ENCODE data around the gene NONO.
"Not testable (repeated sequence)": the region's sequence is repeated elsewhere in the genome, so short reads cannot be mapped to it uniquely, and the experiment has no call there.

Gene NONO

GRCh38 chrX:71250841-71251240 is 32.6 kb upstream of the NONO start:
- no peak for TF ChIP-seq CTCF (IDR thresholded peaks at IDR 0.05; ENCODE audit: extremely low read depth, missing control alignments)
- no peak for DNase-seq (ENCODE audit: low spot score)

GRCh38 chrX:71251466-71251973 is 31.9 kb upstream of the NONO start:
- no peak for DNase-seq (ENCODE audit: low spot score)
- no peak for TF ChIP-seq CTCF (IDR thresholded peaks at IDR 0.05; ENCODE audit: extremely low read depth, missing control alignments)

- TF ChIP-seq CTCF (IDR thresholded peaks at IDR 0.05; ENCODE audit: extremely low read depth, missing control alignments): no peak
- DNase-seq (ENCODE audit: low spot score): no peak
Observed at GRCh38 chrX:71252221-71252620, 31.2 kb upstream of the NONO start.

- peak; percentile 22 for TF ChIP-seq CTCF (IDR thresholded peaks at IDR 0.05; ENCODE audit: extremely low read depth, missing control alignments)
- peak; percentile 46 for DNase-seq (ENCODE audit: low spot score)
Observed at GRCh38 chrX:71253253-71254091, 30.0 kb upstream of the NONO start.

- TF ChIP-seq CTCF (IDR thresholded peaks at IDR 0.05; ENCODE audit: extremely low read depth, missing control alignments): no peak
- peak; percentile 85 for DNase-seq (ENCODE audit: low spot score)
Observed at GRCh38 chrX:71254092-71254963, 29.1 kb upstream of the NONO start, which contains the start of gene ZMYM3. Gene ZMYM3 (minus strand): TSS chrX:71254140. CDS start chrX:71253255, 885 bp downstream.

- no peak for DNase-seq (ENCODE audit: low spot score)
- TF ChIP-seq CTCF (IDR thresholded peaks at IDR 0.05; ENCODE audit: extremely low read depth, missing control alignments): no peak
Observed at GRCh38 chrX:71256051-71256450, 27.4 kb upstream of the NONO start.

- no peak for TF ChIP-seq CTCF (IDR thresholded peaks at IDR 0.05; ENCODE audit: extremely low read depth, missing control alignments)
- DNase-seq (ENCODE audit: low spot score): no peak
Observed at GRCh38 chrX:71256856-71257255, 26.6 kb upstream of the NONO start.

- not testable (repeated sequence) for DNase-seq (ENCODE audit: low spot score)
Observed at GRCh38 chrX:71268624-71269023, 14.8 kb upstream of the NONO start.

Data from GM20000 (cell line).